K562 (cell line): Measurements from ENCODE around the gene THG1L. TPM values are rescaled to one million over a fixed set of nuclear protein-coding genes. Genes with fewer than 3 reads are reported as not detected.
"Not testable (repeated sequence)": the region's sequence is repeated elsewhere in the genome, so short reads cannot be mapped to it uniquely, and the experiment has no call there.

Experiments used
- ATAC-seq: fragments of 200-7000 bp; cut with Tn5 transposase; 3 replicates; pipeline ENCODE4 v1.9.1; 2020; ENCODE audit warnings: moderate library complexity
- BruUV-seq: library from RNA; stranded (reverse); fragments of 400-500 nt; replicated peaks from 2 replicates; lab custom pipeline; 2021; lab: Mats Ljungman, UMichigan
- CTCF ChIA-PET: fragments of 300-600 bp; formaldehyde crosslinking; extraction: SDS; loops from one replicate; lab custom pipeline; 2021; ENCODE audit warnings: low intra/inter-chr PET ratio; lab: Yijun Ruan, JAX
- POLR2A ChIA-PET: fragments of 300-600, 350-650 bp; sonication (Branson Sonifier 250); formaldehyde crosslinking; extraction: SDS; loops from one replicate; lab custom pipeline; 2021; ENCODE audit warnings: antibody characterized with exemption, inconsistent platforms; lab: Yijun Ruan, JAX
- DNase-seq, 4 experiments: peaks; one replicate each; pipeline versions ENCODE4 v3.0.0 to v3.0.0-alpha.2; 2011 to 2018; ENCODE audit warnings: low spot score in 3 of 4, mixed read lengths in 3 of 4; ENCODE audit errors: extremely low read depth in 1 of 4
- FAIRE-seq: peaks from 2 replicates; lab custom pipeline; 2011; peaks lifted over from hg19 to GRCh38; lab: Jason Lieb, UNC
- H2AFZ ChIP-seq: 2 replicates; pipeline ENCODE4 v1.6.0; 2011; ENCODE audit warnings: low read depth, low read length, control low read depth, inconsistent platforms
- H3K27ac ChIP-seq: fragments of 200-600 bp; 3 replicates; pipeline ENCODE4 v1.8.0; 2011; ENCODE audit warnings: low read depth, mild to moderate bottlenecking, control low read depth, inconsistent platforms, low read length, moderate library complexity, mixed read lengths; ENCODE audit errors: extremely low read depth
- H3K27me3 ChIP-seq, 2 experiments: fragments of 300-600 bp in 1 of 2; 2 replicates in 1 of 2; 3 replicates in 1 of 2; pipeline versions ENCODE4 v1.6.0 to v1.8.0; 2011; ENCODE audit warnings: inconsistent platforms in 2 of 2, low read length in 2 of 2, mild to moderate bottlenecking in 1 of 2, mixed read lengths in 1 of 2, moderate library complexity in 1 of 2; ENCODE audit not compliant: control insufficient read depth in 2 of 2, insufficient read depth in 2 of 2
- H3K36me3 ChIP-seq: fragments of 300-600 bp; 3 replicates; pipeline ENCODE4 v1.8.0; 2011; ENCODE audit warnings: mild to moderate bottlenecking, low read length, inconsistent platforms; ENCODE audit not compliant: control insufficient read depth, insufficient read depth
- H3K4me1 ChIP-seq, 2 experiments: fragments of 200-600 bp in 1 of 2; replicated peaks in 1 of 2; 2 replicates in 1 of 2; 3 replicates in 1 of 2; pipeline versions ENCODE4 v1.5.1 to v1.8.0; 2011; ENCODE audit warnings: inconsistent platforms in 2 of 2, low read length in 2 of 2, mild to moderate bottlenecking in 1 of 2, mixed read lengths in 1 of 2, moderate library complexity in 1 of 2; ENCODE audit not compliant: control insufficient read depth in 2 of 2, insufficient read depth in 2 of 2
- H3K4me2 ChIP-seq: 2 replicates; pipeline ENCODE4 v1.6.1; 2011; ENCODE audit warnings: low read length, control low read depth, inconsistent platforms, mixed read lengths; ENCODE audit not compliant: insufficient read depth
- H3K4me3 ChIP-seq: fragments of 200-600 bp; sonication (generic), shearing (Covaris generic); 2 replicates; pipeline ENCODE4 v1.5.1; 2016; ENCODE audit warnings: control low read depth, inconsistent platforms
- H3K79me2 ChIP-seq: fragments of 200-600 bp; 3 replicates; pipeline ENCODE4 v1.8.0; 2011; ENCODE audit warnings: low read length, inconsistent platforms; ENCODE audit not compliant: control insufficient read depth, insufficient read depth
- H3K9ac ChIP-seq, 2 experiments: 2 replicates each; pipeline versions ENCODE4 v1.6.0 to v1.6.1; 2011; ENCODE audit warnings: low read depth in 2 of 2, low read length in 2 of 2, control low read depth in 1 of 2, inconsistent platforms in 1 of 2, mild to moderate bottlenecking in 1 of 2, mixed read lengths in 1 of 2; ENCODE audit not compliant: insufficient read depth in 1 of 2
- H3K9me1 ChIP-seq: one replicate; pipeline ENCODE4 v1.6.0; 2011; ENCODE audit warnings: inconsistent platforms, mild to moderate bottlenecking, low read length, moderate library complexity; ENCODE audit not compliant: control insufficient read depth, insufficient read depth
- H3K9me3 ChIP-seq: replicated peaks from 2 replicates; pipeline ENCODE4 v1.5.1; 2011; ENCODE audit warnings: low read depth, low read length, inconsistent platforms; ENCODE audit not compliant: control insufficient read depth, insufficient read depth
- H4K20me1 ChIP-seq: replicated peaks from 2 replicates; pipeline ENCODE4 v1.6.1; 2011; ENCODE audit warnings: low read length, inconsistent platforms, mixed read lengths; ENCODE audit not compliant: control insufficient read depth, insufficient read depth
- E2F6 ChIP-seq, 2 experiments: IDR thresholded peaks; 2 replicates each; pipeline ENCODE4 v1.6.1; 2011; ENCODE audit warnings: borderline replicate concordance in 1 of 2, control low read depth in 1 of 2, low read depth in 1 of 2, low read length in 1 of 2, mild to moderate bottlenecking in 1 of 2, mixed read lengths in 1 of 2, moderate library complexity in 1 of 2; ENCODE audit not compliant: insufficient read depth in 1 of 2, insufficient read length in 1 of 2, poor library complexity in 1 of 2, severe bottlenecking in 1 of 2; ENCODE audit errors: extremely low read depth in 1 of 2
- PRMT5 ChIP-seq: sonication (generic); formaldehyde crosslinking; IDR thresholded peaks from 2 replicates; pipeline ENCODE4 v1.5.0; 2020; ENCODE audit warnings: missing genetic modification reagents
- WGBS: fragments of 100-300 bp; shearing (Covaris generic); methylation state at CpG from one replicate; pipeline ENCODE4 v1.1.6; 2016; ENCODE audit warnings: low coverage, mixed read lengths; ENCODE audit not compliant: insufficient coverage; ENCODE audit errors: missing lambda C conversion rate; 5-methylcytosine and 5-hydroxymethylcytosine counted together
- in situ Hi-C: fragments of 300-500 bp; cut with MboI; formaldehyde crosslinking; loops from 4 replicates; pipeline ENCODE4 v1.15.0; 2018; ENCODE audit warnings: inconsistent platforms, mixed read lengths
- intact Hi-C: fragments of 100-400 bp; cut with micrococcal nuclease; formaldehyde crosslinking; loops from 2 replicates; pipeline ENCODE4 v1.14.2; 2022
- polyA plus RNA-seq, 8 experiments: library from polyadenylated mRNA; depleted of rRNA in 4 of 8; stranded (reverse) in 5 of 8; unstranded in 3 of 8; fragments of >200 nt; fragmentation: Nextera tagmentation in 2 of 8; fragmentation: Illumina TruSeq in 1 of 8; extraction: Ambion mirVana in 2 of 8; extraction: Trizol in 1 of 8; gene quantifications; 2 replicates each; pipeline versions ENCODE4 v1.2.1 to v1.2.3, GENCODE V29; 2011 to 2014; ENCODE audit warnings: inconsistent platforms in 1 of 8, missing spikeins in 1 of 8
- total RNA-seq, 7 experiments: library from RNA; depleted of rRNA in 6 of 7; stranded (reverse); fragments of >200 nt in 6 of 7; fragmentation: Illumina TruSeq in 2 of 7; extraction: Trizol in 2 of 7; gene quantifications; 2 replicates each; pipeline versions ENCODE4 v1.2.1 to v1.2.3, GENCODE V29; 2011 to 2021; ENCODE audit warnings: low replicate concordance in 1 of 7

The THG1L gene
- total and polyA plus RNA-seq, 9 of the 15 experiments (the other 6 are each of a cell fraction or from before 2014, with no cell fraction given): 21.8 to 40.7 (median 28.0) TPM

DNA sequence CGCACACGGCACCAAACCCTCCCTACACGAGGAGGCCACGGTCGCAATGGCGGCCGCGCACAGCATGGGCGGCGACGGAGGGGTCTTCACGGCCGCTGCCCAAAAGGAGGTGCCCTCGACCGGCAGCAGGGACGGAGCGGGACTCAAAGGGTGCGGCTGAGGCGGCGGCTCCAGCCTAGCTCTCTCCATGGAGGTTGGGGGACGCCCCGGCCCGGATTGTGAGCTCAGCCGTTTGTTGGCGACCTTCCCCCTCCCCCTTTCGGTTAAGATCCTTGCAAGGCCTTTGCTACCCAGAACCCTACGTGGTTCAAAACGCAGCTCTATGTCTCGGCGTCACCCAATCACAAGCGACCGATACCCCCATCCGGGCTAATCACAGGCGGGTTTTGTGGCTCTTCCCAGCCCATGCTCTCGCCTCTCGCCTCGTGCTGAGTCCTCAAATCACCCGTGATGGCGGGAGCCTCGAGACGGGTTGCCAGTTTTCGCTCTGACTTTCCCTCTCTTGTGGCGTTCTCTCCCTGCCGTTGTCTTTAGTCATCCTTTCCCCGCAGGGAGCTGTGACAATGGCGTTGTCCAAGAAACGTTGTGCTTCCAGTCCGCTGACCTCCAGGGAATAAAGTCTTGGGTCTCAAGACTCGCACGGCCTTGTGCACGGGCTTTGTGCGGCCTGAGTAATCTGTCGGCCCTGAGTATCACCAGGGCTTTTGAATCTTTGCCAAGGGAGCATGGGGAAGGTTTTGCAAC, 40.4 kb upstream of the THG1L start:
- peaks cover 0 to 8% of the 10 kb centered on the region in 2 experiments; a peak in 2 of 5 replicates for H3K4me1 ChIP-seq
- WGBS: 60% methylated on average over 23 of the region's 53 CpGs
- no peaks in the 10 kb centered on the region for H3K79me2 ChIP-seq
- H3K9ac ChIP-seq: no peak overlapping the region
- no peak overlapping the region for H3K4me2 ChIP-seq
- H3K9me1 ChIP-seq: no peaks in the 10 kb centered on the region
- no peak for DNase-seq
- in situ Hi-C loops (no loop called here), intact Hi-C loops (no loop called here)
- H3K27me3 ChIP-seq: no peaks in the 10 kb centered on the region
- H2AFZ ChIP-seq: no peak overlapping the region
- FAIRE-seq: no peak
- H3K27ac ChIP-seq: no peak overlapping the region
- H3K9me3 ChIP-seq: no peaks in the 10 kb centered on the region
- H3K4me3 ChIP-seq: no peak overlapping the region
- no peak for ATAC-seq
- BruUV-seq: no TSS peak
- no peaks in the 10 kb centered on the region for H3K36me3 ChIP-seq
- POLR2A ChIA-PET: interaction anchor here (0.6 kb wide), 2 partner anchors 17 to 85 kb away, joined by 3 read pairs; no protein-coding TSS in a partner anchor
- peak in 1 of 2 experiments; percentile 27 for TF ChIP-seq E2F6 (IDR thresholded peaks at IDR 0.05; ENCODE audit: borderline replicate concordance in 1 of 2, extremely low read depth in 1 of 2, insufficient read depth in 1 of 2, insufficient read length in 1 of 2, low read depth in 1 of 2, low read length in 1 of 2, poor library complexity in 1 of 2, severe bottlenecking in 1 of 2)
- no peak for TF ChIP-seq PRMT5
- TF ChIP-seq, all 486 proteins: peak for 1
- CTCF ChIA-PET: no interaction called here
- no peaks in the 10 kb centered on the region for H4K20me1 ChIP-seq

GRCh38 chr5:157693816-157694215, 37.4 kb upstream of the THG1L start:
- H4K20me1 ChIP-seq, H3K4me3 ChIP-seq, in situ Hi-C loops, H3K4me2 ChIP-seq, H3K9me1 ChIP-seq, H3K27me3 ChIP-seq, H3K9me3 ChIP-seq, H3K36me3 ChIP-seq, DNase-seq, FAIRE-seq, intact Hi-C loops, BruUV-seq, H3K27ac ChIP-seq, H3K79me2 ChIP-seq, CTCF ChIA-PET, H3K9ac ChIP-seq, H3K4me1 ChIP-seq, ATAC-seq, H2AFZ ChIP-seq: not testable (repeated sequence)
- WGBS: 56% methylated on average over 15 of the region's 25 CpGs
- POLR2A ChIA-PET: interaction anchor here (1.0 kb wide), 1 partner anchor 13 kb away, joined by 3 read pairs; no protein-coding TSS in a partner anchor

- H2AFZ ChIP-seq, H3K27ac ChIP-seq, BruUV-seq, DNase-seq, ATAC-seq, H3K9me1 ChIP-seq, H3K9me3 ChIP-seq, in situ Hi-C loops, FAIRE-seq, H3K4me1 ChIP-seq, H3K9ac ChIP-seq, H3K27me3 ChIP-seq, intact Hi-C loops, H3K79me2 ChIP-seq, H3K4me2 ChIP-seq, CTCF ChIA-PET, H4K20me1 ChIP-seq, H3K4me3 ChIP-seq, POLR2A ChIA-PET, H3K36me3 ChIP-seq: not testable (repeated sequence)
- 10% methylated on average over 3 of the region's 3 CpGs for WGBS
Measured at GRCh38 chr5:157696154-157696553, 35.1 kb upstream of the THG1L start.
